Activated T-cell treated with anti-CD3 and anti-CD28 coated beads, Interleukin-2, amount 50 U/mL, for 4 hours (primary cell): Measurements from ENCODE around the gene SFRP5. TPM values are rescaled to one million over a fixed set of nuclear protein-coding genes. Genes with fewer than 3 reads are reported as not detected.

Experiments
- ATAC-seq, 2 donors: fragments of 200-7000 bp; cut with Tn5 transposase; one replicate each; pipeline ENCODE4 v1.10.0; 2021
- DNase-seq: peaks from one replicate; pipeline ENCODE4 v3.0.0-alpha.2; 2020
- H3K27me3 Mint-ChIP-seq: one replicate; pipeline ENCODE4 v1.8.0; 2021; ENCODE audit warnings: low read depth, mixed read lengths
- H3K36me3 Mint-ChIP-seq: one replicate; pipeline ENCODE4 v1.8.0; 2022; ENCODE audit warnings: mixed read lengths; ENCODE audit not compliant: insufficient read depth
- H3K4me1 Mint-ChIP-seq: one replicate; pipeline ENCODE4 v1.8.0; 2021; ENCODE audit warnings: low read depth, mixed read lengths
- H3K4me3 Mint-ChIP-seq: one replicate; pipeline ENCODE4 v1.8.0; 2021; ENCODE audit warnings: mild to moderate bottlenecking, moderate library complexity, mixed read lengths
- H3K9me3 Mint-ChIP-seq: one replicate; pipeline ENCODE4 v1.8.0; 2021; ENCODE audit warnings: mixed read lengths
- total RNA-seq, 3 donors: library from RNA; stranded (reverse); gene quantifications; one replicate each; pipeline ENCODE4 v1.2.1, GENCODE V29; 2021

Gene SFRP5
- total RNA-seq, 3 donors from 2014 or later: 0.13 to 0.28 TPM; not detected in 1

DNA sequence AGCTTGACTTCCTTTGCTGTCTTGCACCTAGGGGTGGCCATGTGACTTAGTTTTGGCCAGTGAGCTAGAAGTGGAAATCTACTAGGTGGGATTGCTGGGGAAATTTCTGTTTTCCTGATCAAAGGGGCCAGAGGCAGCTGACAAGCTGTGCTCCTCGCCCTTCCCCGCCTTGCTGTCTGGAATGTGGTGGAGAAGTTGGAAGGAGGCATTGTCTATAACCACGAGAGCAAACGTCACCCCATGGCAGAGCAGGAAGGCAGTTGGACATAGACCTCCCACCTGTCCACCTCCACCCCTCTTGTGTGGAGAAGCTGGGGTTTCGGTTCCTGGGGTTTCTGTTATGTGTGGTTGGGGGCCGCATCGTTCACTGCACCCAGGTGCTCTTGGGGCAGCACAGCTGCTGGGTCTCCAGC is 7.3 kb downstream of the SFRP5 start:
- no peaks in the 10 kb centered on the region for H3K4me1 Mint-ChIP-seq
- ATAC-seq (no peak), DNase-seq (no peak)
- H3K27me3 Mint-ChIP-seq: peaks cover 4% of the 10 kb centered on the region
- no peaks in the 10 kb centered on the region for H3K9me3 Mint-ChIP-seq
- no peak overlapping the region for H3K4me3 Mint-ChIP-seq
- peaks cover 23% of the 10 kb centered on the region for H3K36me3 Mint-ChIP-seq

DNA sequence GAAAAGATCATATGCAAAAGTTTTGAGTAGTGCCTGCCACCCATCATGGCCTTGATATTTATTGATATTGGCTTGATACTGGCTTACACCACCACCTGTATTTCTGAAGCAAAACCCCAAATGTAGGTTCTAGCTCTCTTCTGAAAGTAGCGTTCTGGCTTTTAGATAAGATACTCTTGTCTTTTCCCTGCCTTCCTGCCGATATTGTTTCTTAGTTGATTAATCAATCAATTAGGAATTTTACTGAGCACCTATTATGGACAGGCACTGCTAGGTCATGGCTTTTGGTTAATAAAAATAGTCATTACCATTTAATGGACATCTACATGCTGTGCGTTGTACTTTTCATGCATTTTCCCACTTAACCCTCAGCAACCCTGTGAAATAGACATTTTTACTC is 7.9 kb downstream of the SFRP5 start:
- peaks cover 27% of the 10 kb centered on the region for H3K36me3 Mint-ChIP-seq

DNA sequence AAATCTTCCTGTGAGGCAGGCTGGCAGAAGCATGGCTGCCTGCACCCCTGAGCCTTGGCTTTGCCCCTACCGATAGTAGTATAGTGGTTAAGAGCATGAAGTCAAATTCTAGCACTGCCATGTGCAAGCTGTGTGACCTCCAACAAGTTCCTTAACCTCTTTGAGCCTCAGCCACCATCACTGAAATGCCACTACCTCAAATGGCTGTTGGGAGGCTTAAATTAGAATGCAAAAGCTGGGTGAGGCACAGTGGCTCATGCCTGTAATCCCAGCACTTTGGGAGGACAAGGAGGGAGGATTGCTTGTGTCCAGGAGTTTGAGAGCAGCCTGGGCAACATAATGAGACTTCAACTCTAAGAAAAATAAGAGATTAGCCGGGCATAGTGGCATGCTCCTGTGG is 8.4 kb downstream of the SFRP5 start:
- H3K36me3 Mint-ChIP-seq: peaks cover 28% of the 10 kb centered on the region
- no peaks in the 10 kb centered on the region for H3K9me3 Mint-ChIP-seq
- no peak for ATAC-seq
- H3K4me3 Mint-ChIP-seq: no peak overlapping the region
- H3K4me1 Mint-ChIP-seq: no peaks in the 10 kb centered on the region
- no peaks in the 10 kb centered on the region for H3K27me3 Mint-ChIP-seq
- no peak for DNase-seq

More for the DNA sequence above, 7.9 kb downstream of the SFRP5 start:
- no peak overlapping the region for H3K4me3 Mint-ChIP-seq
- ATAC-seq (no peak), DNase-seq (no peak)
- H3K9me3 Mint-ChIP-seq: no peaks in the 10 kb centered on the region
- H3K4me1 Mint-ChIP-seq: no peaks in the 10 kb centered on the region
- no peaks in the 10 kb centered on the region for H3K27me3 Mint-ChIP-seq

DNA sequence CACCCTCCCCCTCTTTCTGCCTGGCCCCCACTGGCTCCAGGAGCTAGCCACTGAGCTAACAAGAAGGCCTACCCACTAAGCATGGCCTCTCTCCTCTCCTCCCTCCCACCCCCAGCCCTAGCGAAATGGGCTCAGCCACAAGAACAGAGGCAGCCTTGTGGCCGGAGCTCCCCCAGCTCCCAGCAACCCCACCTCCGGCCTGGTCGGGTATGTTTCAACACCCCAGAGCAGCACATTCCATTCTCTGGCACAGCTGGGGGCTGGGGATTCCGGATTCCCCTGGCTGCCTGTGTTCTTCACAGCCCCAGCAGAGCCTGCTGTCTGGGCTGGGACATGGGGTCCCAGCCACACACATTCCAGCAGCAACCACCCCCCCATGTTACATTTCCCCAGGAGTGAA is 9.0 kb downstream of the SFRP5 start:
- Mint-ChIP-seq H3K4me1 (no peaks in the 10 kb centered on the region), H3K36me3 (peaks cover 28% of the 10 kb centered on the region), H3K9me3 (no peaks in the 10 kb centered on the region), H3K27me3 (no peaks in the 10 kb centered on the region), H3K4me3 (no peak overlapping the region)
- ATAC-seq (no peak), DNase-seq (no peak)

DNA sequence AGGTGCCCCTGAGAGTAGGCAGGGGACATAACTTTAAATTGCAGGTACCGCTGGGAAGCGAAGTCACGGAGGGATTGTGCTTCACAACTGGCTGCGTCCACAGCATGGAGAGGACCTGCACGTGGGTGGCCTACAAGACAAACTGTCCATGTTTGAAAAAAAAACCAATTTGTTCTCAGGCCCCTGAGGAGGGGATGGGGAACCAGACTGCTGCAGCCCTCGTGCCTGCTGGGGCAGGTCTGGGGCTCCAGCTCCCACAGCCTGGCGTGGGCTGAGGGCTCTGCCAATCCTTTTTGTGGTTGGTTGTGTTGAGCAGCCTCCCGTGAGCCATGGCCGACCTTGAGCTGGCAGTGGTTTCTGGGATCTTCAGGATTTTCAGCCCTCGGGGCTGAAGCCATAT is 9.7 kb downstream of the SFRP5 start:
- H3K36me3 Mint-ChIP-seq: peaks cover 32% of the 10 kb centered on the region
- H3K27me3 Mint-ChIP-seq: no peaks in the 10 kb centered on the region
- no peak for ATAC-seq
- H3K4me1 Mint-ChIP-seq: no peaks in the 10 kb centered on the region
- no peak overlapping the region for H3K4me3 Mint-ChIP-seq
- H3K9me3 Mint-ChIP-seq: no peaks in the 10 kb centered on the region
- no peak for DNase-seq

DNA sequence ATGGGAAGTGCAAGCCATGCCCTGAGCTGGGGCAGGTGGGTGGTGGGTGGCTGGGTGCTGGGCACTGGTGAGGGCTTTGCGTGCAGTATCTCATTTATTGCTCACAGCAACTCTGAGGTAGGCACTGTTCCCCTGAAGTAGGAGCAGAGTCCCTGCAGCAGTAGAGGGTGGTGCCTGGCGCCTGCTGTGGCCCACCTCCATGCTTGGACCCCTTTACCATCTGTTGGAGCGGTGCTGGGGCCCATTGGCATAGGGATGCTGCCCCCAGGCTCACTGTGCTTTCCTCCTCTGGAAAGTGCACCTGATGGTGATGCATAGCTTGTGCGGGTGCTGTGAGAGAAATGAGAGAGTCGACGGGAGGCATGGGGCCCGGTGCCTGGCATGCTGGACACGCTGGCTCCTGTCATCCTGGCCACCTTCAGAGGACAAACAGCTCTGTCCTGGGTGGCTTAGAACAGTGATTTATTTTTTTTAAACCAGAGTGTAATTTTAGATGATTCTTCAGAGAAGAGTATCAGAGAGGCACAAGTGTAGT is 10.4 kb downstream of the SFRP5 start:
- Mint-ChIP-seq H3K9me3 (no peaks in the 10 kb centered on the region), H3K27me3 (no peaks in the 10 kb centered on the region), H3K36me3 (peaks cover 32% of the 10 kb centered on the region), H3K4me1 (no peaks in the 10 kb centered on the region), H3K4me3 (no peak overlapping the region)
- ATAC-seq: no peak
- no peak for DNase-seq

DNA sequence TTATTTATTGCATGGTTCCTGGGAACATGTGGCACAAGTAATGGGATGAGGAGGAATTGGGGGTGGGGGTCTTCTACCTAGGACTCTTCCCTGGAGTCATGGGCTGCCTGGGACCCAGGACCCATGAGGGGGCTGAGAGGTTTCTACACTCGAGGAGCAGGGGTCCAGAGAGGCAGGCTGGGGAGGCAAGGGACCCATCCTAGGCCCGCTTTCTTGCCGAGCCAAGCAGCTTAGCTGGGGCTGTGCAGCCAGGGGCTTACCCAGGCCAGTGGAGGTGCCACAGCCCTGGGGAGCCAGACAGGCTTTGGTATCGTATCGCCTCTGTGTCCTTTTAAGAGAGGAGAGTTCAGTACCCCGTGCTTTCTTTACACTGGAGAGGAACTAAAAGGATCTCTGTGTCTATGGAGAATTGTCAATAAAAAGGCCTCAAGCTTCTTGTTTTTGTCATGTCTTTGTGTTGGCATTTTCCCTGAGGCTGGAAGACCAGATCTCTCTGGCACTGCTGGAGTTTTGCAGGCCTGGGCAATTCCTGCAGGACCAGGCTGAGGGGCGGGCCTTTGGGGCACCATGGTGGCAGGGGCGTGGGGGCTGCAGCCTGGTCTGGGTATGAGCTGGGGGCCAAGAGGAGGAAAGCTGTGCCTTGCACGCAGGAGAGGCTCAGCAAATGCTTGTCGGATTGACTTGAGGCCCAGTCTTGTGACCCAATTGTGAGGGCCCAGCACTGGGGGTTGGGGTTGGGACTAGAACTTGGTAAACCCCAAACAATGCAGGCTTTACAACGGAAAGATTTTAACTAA is 11.1 kb downstream of the SFRP5 start:
- no peak overlapping the region for H3K4me3 Mint-ChIP-seq
- peaks cover 32% of the 10 kb centered on the region for H3K36me3 Mint-ChIP-seq
- ATAC-seq (no peak), DNase-seq (no peak)
- no peaks in the 10 kb centered on the region for H3K27me3 Mint-ChIP-seq
- H3K9me3 Mint-ChIP-seq: no peaks in the 10 kb centered on the region
- H3K4me1 Mint-ChIP-seq: no peaks in the 10 kb centered on the region

DNA sequence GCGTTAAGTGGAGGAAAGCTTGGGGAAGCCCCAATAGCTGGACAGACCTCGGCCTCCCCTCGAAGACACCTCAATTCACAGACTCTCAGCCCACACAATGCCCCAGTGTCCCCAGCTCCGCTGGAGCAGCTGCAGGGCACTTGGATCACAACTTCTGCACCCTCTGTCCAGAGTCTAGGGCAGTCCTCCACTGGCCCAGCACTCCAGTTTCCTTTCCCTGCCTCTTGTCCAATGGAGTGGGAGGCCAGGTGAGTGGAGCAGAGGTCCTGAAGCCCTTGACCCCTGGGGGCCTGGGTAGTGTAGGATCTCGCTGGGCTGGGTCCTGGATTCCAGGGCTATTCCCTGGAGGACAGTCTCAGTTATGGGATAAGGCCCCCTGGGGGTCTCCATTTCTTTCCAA is 11.9 kb downstream of the SFRP5 start:
- H3K4me3 Mint-ChIP-seq: no peak overlapping the region
- peaks cover 35% of the 10 kb centered on the region for H3K36me3 Mint-ChIP-seq
- ATAC-seq: no peak

DNA sequence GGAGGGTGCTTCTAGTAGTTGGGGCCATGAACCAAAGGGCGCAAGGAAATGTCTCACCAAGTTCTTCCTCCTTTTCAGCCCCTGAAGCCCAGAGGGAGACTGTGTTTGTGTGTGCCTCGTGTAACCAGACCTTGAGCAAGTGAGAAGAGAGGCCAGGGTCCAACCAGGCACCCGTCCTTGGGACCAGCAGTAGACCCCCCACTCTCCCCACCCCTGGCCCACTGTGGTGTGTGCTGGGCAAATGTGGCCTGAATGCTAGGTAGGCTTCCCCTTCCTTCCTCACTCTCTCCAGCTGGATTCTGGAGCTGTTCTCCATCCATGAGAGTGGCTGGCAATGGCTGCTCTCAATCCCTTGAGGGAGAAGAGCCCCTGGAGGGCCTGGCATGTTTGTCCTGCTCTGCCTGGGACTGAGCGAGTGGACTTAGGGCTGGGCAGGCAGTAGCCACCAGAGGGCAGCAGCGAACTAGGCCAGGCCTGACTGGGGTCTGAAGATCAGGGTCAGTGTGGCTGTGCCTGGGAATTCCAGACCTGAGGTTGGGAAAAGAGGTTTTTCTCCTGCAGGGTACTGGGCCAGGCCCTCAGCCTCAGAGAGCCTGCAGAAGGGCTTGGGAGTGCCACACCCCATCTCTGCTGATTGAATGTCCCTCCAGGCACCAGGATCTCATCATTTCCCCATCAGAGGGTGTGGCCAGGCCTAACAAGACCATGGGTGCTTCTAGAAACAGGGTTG is 12.5 kb downstream of the SFRP5 start:
- Mint-ChIP-seq H3K4me3 (no peak overlapping the region), H3K36me3 (peaks cover 38% of the 10 kb centered on the region), H3K4me1 (no peaks in the 10 kb centered on the region), H3K27me3 (no peaks in the 10 kb centered on the region), H3K9me3 (no peaks in the 10 kb centered on the region)
- ATAC-seq (peak; percentile 75 to 80), DNase-seq (peak; percentile 38)

More for the DNA sequence above, 11.9 kb downstream of the SFRP5 start:
- H3K27me3 Mint-ChIP-seq: no peaks in the 10 kb centered on the region
- H3K4me1 Mint-ChIP-seq: no peaks in the 10 kb centered on the region
- no peaks in the 10 kb centered on the region for H3K9me3 Mint-ChIP-seq
- no peak for DNase-seq

DNA sequence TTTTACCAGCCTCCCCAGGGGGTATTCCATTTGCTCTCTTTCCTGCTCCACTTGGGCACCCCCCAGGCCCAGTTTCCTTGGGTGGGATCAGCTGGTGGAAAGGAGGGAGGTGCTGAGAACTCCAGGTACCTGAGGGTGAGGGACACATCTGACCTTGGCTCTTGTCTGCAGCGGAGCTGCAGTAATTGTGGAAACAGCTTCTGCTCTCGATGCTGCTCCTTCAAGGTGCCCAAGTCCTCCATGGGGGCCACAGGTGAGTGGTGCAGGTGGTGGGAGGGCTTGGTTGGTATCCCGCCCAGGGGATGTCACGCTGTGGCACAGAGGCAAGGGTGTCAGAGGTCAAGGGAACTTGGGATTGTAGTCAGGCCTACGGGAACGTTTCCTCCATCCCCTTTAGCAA is 14.3 kb downstream of the SFRP5 start:
- no peaks in the 10 kb centered on the region for H3K9me3 Mint-ChIP-seq
- H3K27me3 Mint-ChIP-seq: no peaks in the 10 kb centered on the region
- DNase-seq (no peak), ATAC-seq (no peak)
- H3K4me1 Mint-ChIP-seq: no peaks in the 10 kb centered on the region
- H3K36me3 Mint-ChIP-seq: peaks cover 44% of the 10 kb centered on the region
- H3K4me3 Mint-ChIP-seq: no peak overlapping the region

DNA sequence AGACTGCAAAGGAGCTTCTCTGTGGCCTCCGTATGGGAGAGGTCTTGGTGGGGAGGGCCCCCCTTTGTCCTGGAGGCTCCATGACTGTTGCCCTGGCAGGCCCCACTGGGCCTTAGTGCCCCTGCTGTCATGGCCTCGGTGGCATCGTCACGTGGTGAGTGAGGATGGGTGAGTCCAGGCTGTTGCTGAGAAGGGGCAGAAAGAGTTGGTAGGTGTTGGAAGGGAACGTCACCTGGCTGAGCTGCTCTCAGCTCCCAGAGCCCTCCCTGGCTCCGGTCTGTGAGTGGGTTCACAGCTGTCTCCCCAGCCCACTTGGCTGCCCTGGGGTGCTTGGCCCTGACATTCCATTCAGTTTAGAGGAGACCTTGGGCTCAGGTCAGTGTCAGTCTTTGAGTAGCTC is 16.1 kb downstream of the SFRP5 start:
- H3K36me3 Mint-ChIP-seq: peaks cover 36% of the 10 kb centered on the region
- no peak for ATAC-seq

DNA sequence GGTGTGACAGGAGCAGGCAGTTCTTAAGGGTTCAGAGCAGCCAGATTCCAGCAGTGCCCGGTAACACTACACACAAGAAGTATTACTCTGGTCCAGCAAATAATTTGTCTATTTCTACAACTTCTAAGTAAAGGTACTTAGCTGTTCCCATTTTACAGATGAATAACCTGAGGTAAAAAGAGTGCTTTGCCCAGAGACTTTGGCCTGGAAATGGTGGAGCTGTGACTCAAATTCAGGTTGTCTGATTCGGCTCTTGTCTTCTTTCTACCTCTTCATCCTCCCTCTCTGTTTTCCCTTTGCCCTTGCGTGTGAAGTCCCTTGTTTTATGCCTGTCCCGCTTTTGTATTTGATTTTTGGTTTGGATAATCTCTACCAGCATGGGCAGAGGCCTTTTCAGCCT is 17.1 kb downstream of the SFRP5 start:
- ATAC-seq (no peak), DNase-seq (no peak)
- Mint-ChIP-seq H3K4me3 (no peak overlapping the region), H3K27me3 (no peaks in the 10 kb centered on the region), H3K4me1 (no peaks in the 10 kb centered on the region), H3K36me3 (peaks cover 38% of the 10 kb centered on the region), H3K9me3 (no peaks in the 10 kb centered on the region)

More for the DNA sequence above, 16.1 kb downstream of the SFRP5 start:
- no peaks in the 10 kb centered on the region for H3K4me1 Mint-ChIP-seq
- H3K9me3 Mint-ChIP-seq: no peaks in the 10 kb centered on the region
- H3K27me3 Mint-ChIP-seq: no peaks in the 10 kb centered on the region
- H3K4me3 Mint-ChIP-seq: no peak overlapping the region
- no peak for DNase-seq

DNA sequence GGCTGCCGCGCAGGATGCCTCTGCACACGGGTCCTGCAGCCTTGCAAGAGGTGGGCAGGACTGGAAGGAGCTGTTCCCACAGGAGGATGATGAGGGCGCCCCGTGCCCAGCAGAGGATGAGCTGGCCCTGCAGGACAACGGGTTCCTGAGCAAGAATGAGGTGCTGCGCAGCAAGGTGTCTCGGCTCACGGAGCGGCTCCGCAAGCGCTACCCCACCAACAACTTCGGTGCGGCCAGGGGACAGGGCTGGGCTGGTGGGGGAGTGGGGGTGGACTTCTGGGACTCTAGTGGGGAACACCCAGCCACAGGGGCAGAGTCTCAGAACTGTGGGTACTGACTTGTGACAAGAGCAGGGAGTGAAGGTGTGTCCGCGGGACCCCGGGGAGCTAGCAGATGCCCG is 18.8 kb downstream of the SFRP5 start:
- DNase-seq: no peak
- H3K27me3 Mint-ChIP-seq: no peaks in the 10 kb centered on the region
- H3K4me1 Mint-ChIP-seq: no peaks in the 10 kb centered on the region
- no peaks in the 10 kb centered on the region for H3K9me3 Mint-ChIP-seq
- H3K4me3 Mint-ChIP-seq: no peak overlapping the region
- peaks cover 40% of the 10 kb centered on the region for H3K36me3 Mint-ChIP-seq
- no peak for ATAC-seq

DNA sequence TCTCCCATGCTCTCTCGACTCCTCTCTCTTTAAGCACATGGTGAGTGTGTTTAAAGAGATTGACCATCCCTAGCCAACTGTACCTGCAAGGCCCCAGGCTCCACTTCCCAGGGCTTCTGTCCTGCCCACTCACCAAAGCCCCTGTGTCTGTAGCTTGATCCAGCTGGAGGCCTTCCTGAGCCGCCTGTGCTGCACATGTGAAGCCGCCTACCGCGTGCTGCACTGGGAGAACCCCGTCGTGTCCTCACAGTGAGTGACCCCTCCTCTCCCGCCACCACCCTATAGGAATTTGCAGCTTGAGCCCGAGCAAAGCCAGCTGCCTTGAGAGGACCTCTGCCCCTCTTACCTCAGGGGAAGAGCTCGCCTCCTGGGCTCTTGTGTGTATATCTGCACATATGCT is 23.7 kb downstream of the SFRP5 start:
- Mint-ChIP-seq H3K4me3 (no peak overlapping the region), H3K36me3 (peaks cover 48% of the 10 kb centered on the region)
- no peak for ATAC-seq

DNA sequence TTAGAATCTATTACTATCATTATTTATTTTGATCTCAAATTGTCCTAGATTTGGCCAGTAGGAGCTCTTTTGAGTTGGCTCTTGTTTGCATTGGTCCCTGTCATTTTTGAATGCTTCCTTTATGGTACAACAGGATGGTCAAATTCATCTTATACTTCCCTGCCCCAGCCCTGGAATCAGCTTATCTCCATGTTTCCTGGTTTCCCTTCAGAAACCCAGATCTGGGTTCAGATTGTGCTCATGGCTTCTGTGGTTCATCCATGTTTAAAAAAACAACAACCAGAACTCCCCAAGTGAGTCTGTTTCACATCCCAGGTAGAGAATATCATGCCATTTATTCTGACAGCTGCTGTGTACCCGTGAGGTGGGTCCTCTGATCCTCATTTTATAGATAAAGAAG is 24.2 kb downstream of the SFRP5 start:
- no peak for ATAC-seq
- no peak for DNase-seq
- H3K36me3 Mint-ChIP-seq: peaks cover 48% of the 10 kb centered on the region
- no peak overlapping the region for H3K4me3 Mint-ChIP-seq
- H3K4me1 Mint-ChIP-seq: peaks cover 6% of the 10 kb centered on the region
- no peaks in the 10 kb centered on the region for H3K27me3 Mint-ChIP-seq
- no peaks in the 10 kb centered on the region for H3K9me3 Mint-ChIP-seq

More for the DNA sequence above, 23.7 kb downstream of the SFRP5 start:
- Mint-ChIP-seq H3K27me3 (no peaks in the 10 kb centered on the region), H3K9me3 (no peaks in the 10 kb centered on the region), H3K4me1 (peaks cover 4% of the 10 kb centered on the region)
- no peak for DNase-seq
